Measurements from ENCODE around the gene UBE4B.

Gene UBE4B

DNA sequence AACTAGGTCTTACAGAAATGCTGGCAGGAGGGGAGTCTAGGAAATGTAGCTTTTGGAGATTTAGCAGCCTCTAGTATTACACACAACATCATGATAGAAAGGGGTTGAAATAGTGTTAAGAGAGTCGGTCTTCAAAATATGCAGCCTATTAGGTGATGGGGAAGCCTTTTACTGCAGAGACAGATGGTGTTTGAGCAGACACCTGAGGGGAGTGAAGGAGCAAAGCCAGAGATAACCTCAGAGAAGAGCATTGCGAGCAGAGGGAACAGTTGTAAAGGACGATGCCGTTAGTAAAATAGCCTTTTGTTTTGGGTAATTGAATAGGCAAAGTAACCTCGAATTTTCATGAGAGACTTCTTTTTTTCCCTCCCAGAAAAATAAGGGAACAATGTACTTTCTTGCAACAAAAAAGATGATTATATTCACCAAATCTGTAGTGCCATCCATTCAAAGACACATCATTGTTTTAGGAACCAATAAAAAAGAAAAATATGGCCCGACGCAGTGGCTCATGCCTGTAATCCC, 111.3 kb downstream of the UBE4B start:
- Histone ChIP-seq H3K36me3 (no peaks in the 10 kb centered on the region), H3K27me3 (no peaks in the 10 kb centered on the region), H3K4me3 (ENCODE audit: low read depth, low read length) (no peak overlapping the region), H3K4me1 (no peaks in the 10 kb centered on the region), H3K9me3 (no peaks in the 10 kb centered on the region)
- DNase-seq = no peak
- TF ChIP-seq, protein P1, sequence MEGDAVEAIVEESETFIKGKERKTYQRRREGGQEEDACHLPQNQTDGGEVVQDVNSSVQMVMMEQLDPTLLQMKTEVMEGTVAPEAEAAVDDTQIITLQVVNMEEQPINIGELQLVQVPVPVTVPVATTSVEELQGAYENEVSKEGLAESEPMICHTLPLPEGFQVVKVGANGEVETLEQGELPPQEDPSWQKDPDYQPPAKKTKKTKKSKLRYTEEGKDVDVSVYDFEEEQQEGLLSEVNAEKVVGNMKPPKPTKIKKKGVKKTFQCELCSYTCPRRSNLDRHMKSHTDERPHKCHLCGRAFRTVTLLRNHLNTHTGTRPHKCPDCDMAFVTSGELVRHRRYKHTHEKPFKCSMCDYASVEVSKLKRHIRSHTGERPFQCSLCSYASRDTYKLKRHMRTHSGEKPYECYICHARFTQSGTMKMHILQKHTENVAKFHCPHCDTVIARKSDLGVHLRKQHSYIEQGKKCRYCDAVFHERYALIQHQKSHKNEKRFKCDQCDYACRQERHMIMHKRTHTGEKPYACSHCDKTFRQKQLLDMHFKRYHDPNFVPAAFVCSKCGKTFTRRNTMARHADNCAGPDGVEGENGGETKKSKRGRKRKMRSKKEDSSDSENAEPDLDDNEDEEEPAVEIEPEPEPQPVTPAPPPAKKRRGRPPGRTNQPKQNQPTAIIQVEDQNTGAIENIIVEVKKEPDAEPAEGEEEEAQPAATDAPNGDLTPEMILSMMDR (IDR thresholded peaks at IDR 0.05; ENCODE audit: low read depth, low read length) = no peak

DNA sequence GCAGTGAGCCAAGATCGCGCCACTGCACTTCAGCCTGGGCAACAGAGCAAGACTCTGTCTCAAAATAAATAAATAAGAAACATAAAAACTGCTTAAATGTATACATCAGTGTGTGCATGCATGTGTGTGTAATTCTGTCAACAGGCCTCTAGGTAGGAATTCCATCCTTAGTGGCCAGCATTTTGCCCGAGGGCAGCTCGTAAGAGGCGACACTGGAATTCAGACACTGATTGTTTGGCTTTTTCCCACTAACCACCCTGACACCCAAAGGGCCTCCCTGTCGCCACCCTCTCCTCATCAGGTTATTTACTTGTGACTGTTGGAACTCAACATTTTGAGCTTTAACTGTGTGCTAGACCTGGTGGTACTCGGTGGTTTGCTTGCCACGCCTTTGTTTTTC, 113.6 kb downstream of the UBE4B start:
- Histone ChIP-seq H3K36me3 (no peaks in the 10 kb centered on the region), H3K4me3 (ENCODE audit: low read depth, low read length) (no peak overlapping the region), H3K27me3 (no peaks in the 10 kb centered on the region), H3K4me1 (no peaks in the 10 kb centered on the region), H3K9me3 (no peaks in the 10 kb centered on the region)
- TF ChIP-seq, protein P1 (IDR thresholded peaks at IDR 0.05; ENCODE audit: low read depth, low read length) = no peak
- DNase-seq = no peak

DNA sequence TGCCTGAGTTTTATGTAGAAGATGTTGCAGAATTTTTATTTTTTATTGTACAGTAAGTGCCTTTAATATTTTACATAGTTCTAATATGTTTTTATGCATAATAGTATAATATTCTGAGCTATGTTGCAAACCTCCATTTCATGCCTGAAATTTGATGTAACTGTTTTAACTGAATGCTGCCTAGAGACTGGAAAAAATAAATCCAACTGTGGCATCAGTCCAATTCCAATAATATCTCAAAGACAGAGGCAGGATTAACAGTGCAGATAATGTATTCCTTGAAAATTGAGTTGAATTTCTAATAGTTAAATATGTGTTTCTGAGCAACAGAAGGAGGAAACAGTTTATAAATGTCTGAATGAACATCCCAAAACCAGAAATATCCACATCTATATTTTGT, 116.5 kb downstream of the UBE4B start:
- no peak overlapping the region for H3K4me3 ChIP-seq (ENCODE audit: low read depth, low read length)
- TF ChIP-seq, protein P1 (IDR thresholded peaks at IDR 0.05; ENCODE audit: low read depth, low read length) = no peak
- H3K4me1 ChIP-seq = no peaks in the 10 kb centered on the region
- no peak for DNase-seq
- no peaks in the 10 kb centered on the region for H3K36me3 ChIP-seq
- no peaks in the 10 kb centered on the region for H3K9me3 ChIP-seq
- H3K27me3 ChIP-seq = no peaks in the 10 kb centered on the region

DNA sequence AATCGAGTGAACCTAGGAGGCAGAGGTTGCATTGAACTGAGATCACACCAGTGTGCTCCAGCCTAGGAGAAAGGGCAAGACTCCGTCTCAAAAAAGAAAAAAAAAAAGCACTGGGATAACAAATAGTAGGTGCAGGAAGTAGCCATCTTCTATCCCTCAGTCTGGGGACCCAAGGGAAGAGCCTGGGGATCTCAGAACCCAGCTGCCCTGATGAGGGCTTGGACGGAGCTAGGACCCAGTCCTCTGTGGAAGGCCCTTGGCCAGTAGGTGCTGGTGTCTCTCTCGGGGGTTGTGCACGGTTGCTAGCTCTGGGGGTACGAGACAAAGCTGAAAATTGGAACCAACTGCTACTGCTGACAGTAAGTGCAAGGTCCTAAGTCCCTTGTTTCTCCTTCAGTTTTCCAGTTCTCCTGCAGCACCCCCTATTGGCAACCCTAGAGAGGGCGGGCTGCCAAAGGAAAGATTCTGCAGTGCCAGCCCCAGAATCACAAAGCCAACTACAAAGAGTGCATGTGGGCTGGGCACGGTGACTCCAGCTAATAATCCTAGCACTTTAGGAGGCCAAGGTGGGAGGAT, 120.0 kb downstream of the UBE4B start:
- no peak overlapping the region for H3K4me3 ChIP-seq (ENCODE audit: low read depth, low read length)
- no peaks in the 10 kb centered on the region for H3K4me1 ChIP-seq
- TF ChIP-seq, protein P1 (IDR thresholded peaks at IDR 0.05; ENCODE audit: low read depth, low read length) = peak; percentile 58
- no peaks in the 10 kb centered on the region for H3K27me3 ChIP-seq
- H3K9me3 ChIP-seq = no peaks in the 10 kb centered on the region
- no peaks in the 10 kb centered on the region for H3K36me3 ChIP-seq
- peak; percentile 36 for DNase-seq

DNA sequence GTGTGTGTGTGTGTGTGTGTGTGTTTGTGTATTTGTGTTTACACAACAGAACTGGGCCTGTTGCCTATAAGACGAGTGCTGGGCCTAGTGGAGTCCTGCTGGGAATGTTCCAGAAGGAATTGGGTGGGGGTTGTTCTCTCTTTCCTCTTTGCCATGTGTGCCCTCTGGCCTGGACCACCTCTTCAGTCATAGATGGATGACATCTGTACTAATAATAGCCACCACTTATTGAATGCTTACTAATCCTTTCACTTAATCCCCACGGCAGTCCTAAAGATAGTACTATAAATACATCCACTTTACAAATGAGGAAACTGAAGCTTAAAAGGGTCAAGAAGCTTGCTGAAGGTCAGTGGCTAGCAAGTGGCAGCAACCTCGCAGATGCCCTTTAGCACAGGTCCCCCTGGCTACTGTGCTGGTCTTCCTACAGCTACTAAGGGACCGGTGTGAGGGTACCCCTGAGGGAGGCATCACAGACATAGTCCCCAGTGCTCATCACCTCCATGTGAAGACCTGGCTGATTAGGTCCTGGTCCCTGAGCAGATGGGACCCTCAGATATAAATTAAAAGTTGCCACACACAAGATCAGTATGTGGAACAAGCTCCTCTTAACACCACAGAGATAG, 122.4 kb downstream of the UBE4B start:
- TF ChIP-seq, protein P1 (IDR thresholded peaks at IDR 0.05; ENCODE audit: low read depth, low read length) = no peak
- Histone ChIP-seq H3K27me3 (no peaks in the 10 kb centered on the region), H3K4me3 (ENCODE audit: low read depth, low read length) (no peak overlapping the region), H3K9me3 (no peaks in the 10 kb centered on the region), H3K36me3 (no peaks in the 10 kb centered on the region), H3K4me1 (no peaks in the 10 kb centered on the region)
- no peak for DNase-seq

DNA sequence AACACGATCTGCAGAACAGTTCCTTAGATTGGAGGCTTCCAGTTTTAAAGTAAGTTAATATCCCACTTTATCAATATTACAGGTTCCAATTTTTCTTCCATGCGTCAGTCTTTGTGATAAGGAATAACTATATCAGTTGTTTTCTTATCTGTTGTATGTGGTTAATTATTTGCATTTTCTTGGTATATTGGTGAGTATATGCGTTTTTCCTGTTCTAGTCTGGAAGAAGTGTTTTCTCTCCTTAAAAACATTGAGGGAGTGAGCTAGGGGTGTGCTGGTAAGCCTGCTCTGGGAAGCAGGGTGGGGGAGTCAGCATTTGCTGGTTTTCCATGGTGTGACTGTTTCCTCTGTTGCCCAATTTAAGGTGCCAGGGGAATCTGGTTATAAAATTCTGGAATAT, 127.4 kb downstream of the UBE4B start:
- Histone ChIP-seq H3K4me1 (no peaks in the 10 kb centered on the region; the same call in 1 of the 2 replicates), H3K36me3 (no peaks in the 10 kb centered on the region), H3K9me3 (no peaks in the 10 kb centered on the region), H3K4me3 (ENCODE audit: low read depth, low read length) (no peak overlapping the region), H3K27me3 (no peaks in the 10 kb centered on the region)
- DNase-seq = no peak
- TF ChIP-seq, protein P1 (IDR thresholded peaks at IDR 0.05; ENCODE audit: low read depth, low read length) = no peak
